NT2/D1 (cell line): ENCODE measurements around the gene ATP7A.

Experiments used
- DNase-seq: peaks from one replicate; pipeline ENCODE4 v3.0.0-alpha.2; 2011; ENCODE audit warnings: low read depth, low spot score
- H3K27me3 ChIP-seq: 2 replicates; pipeline ENCODE4 v1.6.0; 2011; ENCODE audit warnings: mild to moderate bottlenecking; ENCODE audit not compliant: insufficient read length, insufficient read depth
- H3K36me3 ChIP-seq: 2 replicates; pipeline ENCODE4 v1.6.1; 2011; ENCODE audit warnings: mild to moderate bottlenecking, low read length, mixed read lengths; ENCODE audit not compliant: insufficient read depth, insufficient read length
- H3K4me1 ChIP-seq: 2 replicates; pipeline ENCODE4 v1.5.1; 2011; ENCODE audit not compliant: insufficient read depth, insufficient read length
- H3K4me3 ChIP-seq: 2 replicates; pipeline ENCODE4 v1.5.1; 2011; ENCODE audit warnings: low read depth; ENCODE audit not compliant: insufficient read length
- H3K9ac ChIP-seq: 2 replicates; pipeline ENCODE4 v1.6.0; 2011; ENCODE audit warnings: low read depth; ENCODE audit not compliant: insufficient read length
- H3K9me3 ChIP-seq: 2 replicates; pipeline ENCODE4 v1.5.1; 2011; ENCODE audit warnings: mild to moderate bottlenecking, low read length; ENCODE audit not compliant: insufficient read depth
- SUZ12 ChIP-seq: IDR thresholded peaks from 2 replicates; pipeline ENCODE4 v1.6.1; 2011; ENCODE audit not compliant: insufficient read length, insufficient read depth; ENCODE audit errors: extremely low read depth
- YY1 ChIP-seq: IDR thresholded peaks from 2 replicates; pipeline ENCODE4 v1.6.1; 2011; ENCODE audit not compliant: insufficient read length, insufficient read depth
- ZNF274 ChIP-seq: IDR thresholded peaks from 2 replicates; pipeline ENCODE4 v1.6.1; 2011; ENCODE audit warnings: mild to moderate bottlenecking, low read depth, low read length

The ATP7A gene

GRCh38 chrX:77945910-77946545 lies 35.5 kb downstream of the ATP7A start:
- no peak for DNase-seq
- Histone ChIP-seq H3K9me3 (no peaks in the 10 kb centered on the region), H3K4me1 (no peaks in the 10 kb centered on the region), H3K27me3 (no peaks in the 10 kb centered on the region), H3K36me3 (no peaks in the 10 kb centered on the region), H3K9ac (no peak overlapping the region), H3K4me3 (no peak overlapping the region)
- TF ChIP-seq SUZ12 (no peak), YY1 (no peak), ZNF274 (no peak)

GRCh38 chrX:77946571-77946970 lies 36.1 kb downstream of the ATP7A start:
- TF ChIP-seq ZNF274 (no peak), YY1 (no peak), SUZ12 (no peak)
- DNase-seq: no peak
- Histone ChIP-seq H3K9ac (no peak overlapping the region), H3K4me1 (no peaks in the 10 kb centered on the region), H3K27me3 (no peaks in the 10 kb centered on the region), H3K9me3 (no peaks in the 10 kb centered on the region), H3K36me3 (no peaks in the 10 kb centered on the region), H3K4me3 (no peak overlapping the region)

GRCh38 chrX:77949840-77950239 lies 39.3 kb downstream of the ATP7A start:
- H3K27me3 ChIP-seq: no peaks in the 10 kb centered on the region
- DNase-seq: no peak
- H3K9ac ChIP-seq: no peak overlapping the region
- TF ChIP-seq YY1 (no peak), ZNF274 (no peak), SUZ12 (no peak)
- no peaks in the 10 kb centered on the region for H3K36me3 ChIP-seq
- no peaks in the 10 kb centered on the region for H3K4me1 ChIP-seq
- no peak overlapping the region for H3K4me3 ChIP-seq
- H3K9me3 ChIP-seq: no peaks in the 10 kb centered on the region

GRCh38 chrX:77952173-77952572 lies 41.7 kb downstream of the ATP7A start:
- H3K4me3 ChIP-seq: no peak overlapping the region
- no peaks in the 10 kb centered on the region for H3K36me3 ChIP-seq
- no peaks in the 10 kb centered on the region for H3K27me3 ChIP-seq
- H3K9me3 ChIP-seq: no peaks in the 10 kb centered on the region
- H3K4me1 ChIP-seq: no peaks in the 10 kb centered on the region
- no peak overlapping the region for H3K9ac ChIP-seq
- TF ChIP-seq YY1 (no peak), SUZ12 (no peak), ZNF274 (no peak)
- DNase-seq: no peak

GRCh38 chrX:77953302-77953701 lies 42.8 kb downstream of the ATP7A start:
- DNase-seq: no peak
- no peak overlapping the region for H3K4me3 ChIP-seq
- TF ChIP-seq ZNF274: no peak
- TF ChIP-seq SUZ12: no peak
- no peak for TF ChIP-seq YY1
- 0 out of 2 replicates have a peak, but pooled peaks cover 4% of the 10 kb centered on the region for H3K9me3 ChIP-seq
- H3K4me1 ChIP-seq: no peaks in the 10 kb centered on the region
- no peaks in the 10 kb centered on the region for H3K36me3 ChIP-seq
- no peaks in the 10 kb centered on the region for H3K27me3 ChIP-seq
- H3K9ac ChIP-seq: no peak overlapping the region

- no peaks in the 10 kb centered on the region for H3K4me1 ChIP-seq
- no peak overlapping the region for H3K9ac ChIP-seq
- H3K36me3 ChIP-seq: no peaks in the 10 kb centered on the region
These were observed 43.2 kb downstream of the ATP7A start for GRCh38 chrX:77953708-77954107.

GRCh38 chrX:77960567-77960966 lies 50.1 kb downstream of the ATP7A start:
- Histone ChIP-seq H3K27me3 (no peaks in the 10 kb centered on the region), H3K4me1 (no peaks in the 10 kb centered on the region), H3K9me3 (0 out of 2 replicates have a peak, but pooled peaks cover 6% of the 10 kb centered on the region), H3K36me3 (no peaks in the 10 kb centered on the region), H3K4me3 (no peak overlapping the region), H3K9ac (no peak overlapping the region)
- TF ChIP-seq YY1 (no peak), ZNF274 (no peak), SUZ12 (no peak)
- DNase-seq: no peak

More at GRCh38 chrX:77953708-77954107, 43.2 kb downstream of the ATP7A start:
- TF ChIP-seq YY1 (no peak), SUZ12 (no peak), ZNF274 (no peak)
- H3K27me3 ChIP-seq: no peaks in the 10 kb centered on the region
- H3K4me3 ChIP-seq: no peak overlapping the region
- H3K9me3 ChIP-seq: 0 out of 2 replicates have a peak, but pooled peaks cover 6% of the 10 kb centered on the region
- DNase-seq: no peak
